ENCODE results near the gene SPATA31D1.

- no peak for TF ChIP-seq CTCF (IDR thresholded peaks at IDR 0.05)
- TF ChIP-seq POLR2AphosphoS5 (IDR thresholded peaks at IDR 0.05; ENCODE audit: insufficient read depth in 1 of 2, low read depth in 1 of 2): no peak
- no peak for TF ChIP-seq POLR2A (IDR thresholded peaks at IDR 0.05)
Observed at GRCh38 chr9:82011133-82011532, 22.6 kb downstream of the SPATA31D1 start.
